ENCODE results near the gene ARHGAP26. TPM values are rescaled to one million over a fixed set of nuclear protein-coding genes. Genes with fewer than 3 reads are reported as not detected.
"Not testable (repeated sequence)": the region's sequence is repeated elsewhere in the genome, so short reads cannot be mapped to it uniquely, and the experiment has no call there.

Gene ARHGAP26
- total RNA-seq, 2 experiments from 2014 or later = 17.0 to 19.5 TPM

- H3K4me3 Mint-ChIP-seq = no peak overlapping the region
- H3K4me1 Mint-ChIP-seq (ENCODE audit: low read depth) = peaks cover 16% of the 10 kb centered on the region
- CTCF ChIA-PET = interaction anchor here (0.6 kb wide), 2 partner anchors 38 to 77 kb away, joined by 3 to 4 read pairs; no protein-coding TSS in a partner anchor
- no peak for DNase-seq
- no peaks in the 10 kb centered on the region for H3K27me3 Mint-ChIP-seq (ENCODE audit: low read depth)
- H3K27ac Mint-ChIP-seq = no peak overlapping the region
- H3K36me3 Mint-ChIP-seq (ENCODE audit: low read depth) = no peaks in the 10 kb centered on the region
- H3K9me3 Mint-ChIP-seq = no peaks in the 10 kb centered on the region
- intact Hi-C loops (cut with micrococcal nuclease) = no loop called here
Observed at GRCh38 chr5:143094087-143094521, 323.9 kb downstream of the ARHGAP26 start.

- peak; percentile 46 for DNase-seq
- H3K27ac Mint-ChIP-seq; H3K9me3 Mint-ChIP-seq; H3K27me3 Mint-ChIP-seq (ENCODE audit: low read depth); intact Hi-C loops (cut with micrococcal nuclease); H3K36me3 Mint-ChIP-seq (ENCODE audit: low read depth); CTCF ChIA-PET; H3K4me3 Mint-ChIP-seq: not testable (repeated sequence)
- peaks cover 16% of the 10 kb centered on the region for H3K4me1 Mint-ChIP-seq (ENCODE audit: low read depth)
Observed at GRCh38 chr5:143094608-143095007, 324.4 kb downstream of the ARHGAP26 start.

- Mint-ChIP-seq H3K9me3 (no peaks in the 10 kb centered on the region), H3K4me3 (peak overlapping the region; percentile 31), H3K36me3 (ENCODE audit: low read depth) (peaks cover 4% of the 10 kb centered on the region), H3K27ac (peak overlapping the region; percentile 81), H3K27me3 (ENCODE audit: low read depth) (no peaks in the 10 kb centered on the region), H3K4me1 (ENCODE audit: low read depth) (peaks cover 25% of the 10 kb centered on the region)
- DNase-seq = peak; percentile 22
- CTCF ChIA-PET = interaction anchor here (0.6 to 1.1 kb wide), 2 partner anchors 11 to 300 kb away, joined by 3 read pairs; no protein-coding TSS in a partner anchor
- intact Hi-C loops (cut with micrococcal nuclease) = loop anchor here (1.0 to 5.0 kb wide), 4 partner anchors 18 to 1086 kb away; no protein-coding TSS in a partner anchor
Observed at GRCh38 chr5:143101121-143101520, 330.9 kb downstream of the ARHGAP26 start.

- intact Hi-C loops (cut with micrococcal nuclease) = loop anchor here (1.0 to 5.0 kb wide), 4 partner anchors 17 to 1085 kb away; no protein-coding TSS in a partner anchor
- Mint-ChIP-seq H3K4me3 (no peak overlapping the region), H3K27ac (peak overlapping the region; percentile 81), H3K9me3 (no peaks in the 10 kb centered on the region), H3K36me3 (ENCODE audit: low read depth) (peaks cover 4% of the 10 kb centered on the region), H3K27me3 (ENCODE audit: low read depth) (no peaks in the 10 kb centered on the region), H3K4me1 (ENCODE audit: low read depth) (peaks cover 25% of the 10 kb centered on the region)
- CTCF ChIA-PET = interaction anchor here (0.6 to 1.1 kb wide), 3 partner anchors 12 to 299 kb away, joined by 3 to 5 read pairs (median 3); no protein-coding TSS in a partner anchor
- DNase-seq = peak; percentile 26
Observed at GRCh38 chr5:143101725-143102386, 331.7 kb downstream of the ARHGAP26 start.

- Mint-ChIP-seq H3K27ac (peak overlapping the region; percentile 28), H3K36me3 (ENCODE audit: low read depth) (peaks cover 4% of the 10 kb centered on the region), H3K4me1 (ENCODE audit: low read depth) (peaks cover 25% of the 10 kb centered on the region), H3K27me3 (ENCODE audit: low read depth) (no peaks in the 10 kb centered on the region), H3K4me3 (no peak overlapping the region), H3K9me3 (no peaks in the 10 kb centered on the region)
- CTCF ChIA-PET = no interaction called here
- no peak for DNase-seq
- intact Hi-C loops (cut with micrococcal nuclease) = loop anchor here (5.0 kb wide), 2 partner anchors 725 to 1085 kb away; no protein-coding TSS in a partner anchor
Observed at GRCh38 chr5:143102411-143102810, 332.2 kb downstream of the ARHGAP26 start.

GRCh38 chr5:143105216-143105905, 335.2 kb downstream of the ARHGAP26 start:
- Mint-ChIP-seq H3K4me1 (ENCODE audit: low read depth) (peaks cover 21% of the 10 kb centered on the region), H3K27ac (no peak overlapping the region), H3K9me3 (no peaks in the 10 kb centered on the region), H3K36me3 (ENCODE audit: low read depth) (peaks cover 3% of the 10 kb centered on the region), H3K27me3 (ENCODE audit: low read depth) (no peaks in the 10 kb centered on the region), H3K4me3 (no peak overlapping the region)
- CTCF ChIA-PET = interaction anchor here (0.6 to 0.7 kb wide), 2 partner anchors 50 to 321 kb away, joined by 3 read pairs; no protein-coding TSS in a partner anchor
- no peak for DNase-seq
- intact Hi-C loops (cut with micrococcal nuclease) = no loop called here

GRCh38 chr5:143106174-143106573, 336.0 kb downstream of the ARHGAP26 start:
- H3K9me3 Mint-ChIP-seq = no peaks in the 10 kb centered on the region
- CTCF ChIA-PET = interaction anchor here (0.6 to 1.1 kb wide), 3 partner anchors 14 to 113 kb away, joined by 3 to 4 read pairs (median 3); no protein-coding TSS in a partner anchor

GRCh38 chr5:143108498-143109128, 338.4 kb downstream of the ARHGAP26 start:
- Mint-ChIP-seq H3K4me3 (no peak overlapping the region), H3K36me3 (ENCODE audit: low read depth) (no peaks in the 10 kb centered on the region), H3K27me3 (ENCODE audit: low read depth) (no peaks in the 10 kb centered on the region), H3K4me1 (ENCODE audit: low read depth) (peaks cover 3% of the 10 kb centered on the region), H3K9me3 (no peaks in the 10 kb centered on the region), H3K27ac (no peak overlapping the region)
- CTCF ChIA-PET = interaction anchor here (0.6 kb wide), 1 partner anchor 86 kb away, joined by 6 read pairs; no protein-coding TSS in a partner anchor
- DNase-seq = no peak
- intact Hi-C loops (cut with micrococcal nuclease) = no loop called here

More at GRCh38 chr5:143106174-143106573, 336.0 kb downstream of the ARHGAP26 start:
- Mint-ChIP-seq H3K27ac (no peak overlapping the region), H3K4me3 (no peak overlapping the region), H3K27me3 (ENCODE audit: low read depth) (no peaks in the 10 kb centered on the region), H3K4me1 (ENCODE audit: low read depth) (peaks cover 13% of the 10 kb centered on the region), H3K36me3 (ENCODE audit: low read depth) (peaks cover 3% of the 10 kb centered on the region)
- no peak for DNase-seq
- intact Hi-C loops (cut with micrococcal nuclease) = no loop called here

- Mint-ChIP-seq H3K9me3 (no peaks in the 10 kb centered on the region), H3K27ac (no peak overlapping the region)
Observed at GRCh38 chr5:143110591-143110990, 340.4 kb downstream of the ARHGAP26 start.

GRCh38 chr5:143111799-143112198, 341.6 kb downstream of the ARHGAP26 start:
- H3K27me3 Mint-ChIP-seq (ENCODE audit: low read depth) = no peaks in the 10 kb centered on the region
- intact Hi-C loops (cut with micrococcal nuclease) = no loop called here
- no peaks in the 10 kb centered on the region for H3K36me3 Mint-ChIP-seq (ENCODE audit: low read depth)
- H3K4me1 Mint-ChIP-seq (ENCODE audit: low read depth) = peaks cover 6% of the 10 kb centered on the region
- H3K4me3 Mint-ChIP-seq = no peak overlapping the region
- no peaks in the 10 kb centered on the region for H3K9me3 Mint-ChIP-seq
- CTCF ChIA-PET = interaction anchor here (2.0 kb wide), 1 partner anchor 109 kb away, joined by 5 read pairs; no protein-coding TSS in a partner anchor
- H3K27ac Mint-ChIP-seq = no peak overlapping the region
- DNase-seq = no peak

More at GRCh38 chr5:143110591-143110990, 340.4 kb downstream of the ARHGAP26 start:
- no peak overlapping the region for H3K4me3 Mint-ChIP-seq
- no peaks in the 10 kb centered on the region for H3K27me3 Mint-ChIP-seq (ENCODE audit: low read depth)
- intact Hi-C loops (cut with micrococcal nuclease) = no loop called here
- CTCF ChIA-PET = interaction anchor here (0.7 kb wide), 1 partner anchor 773 kb away, joined by 3 read pairs; no protein-coding TSS in a partner anchor
- H3K4me1 Mint-ChIP-seq (ENCODE audit: low read depth) = peaks cover 6% of the 10 kb centered on the region
- DNase-seq = no peak
- H3K36me3 Mint-ChIP-seq (ENCODE audit: low read depth) = no peaks in the 10 kb centered on the region

GRCh38 chr5:143113461-143113860, 343.3 kb downstream of the ARHGAP26 start:
- H3K4me3 Mint-ChIP-seq = no peak overlapping the region
- no peak for DNase-seq
- no peaks in the 10 kb centered on the region for H3K36me3 Mint-ChIP-seq (ENCODE audit: low read depth)
- CTCF ChIA-PET = interaction anchor here (0.6 to 2.0 kb wide), 2 partner anchors 54 to 111 kb away, joined by 3 to 5 read pairs; no protein-coding TSS in a partner anchor
- H3K27me3 Mint-ChIP-seq (ENCODE audit: low read depth) = no peaks in the 10 kb centered on the region
- no peaks in the 10 kb centered on the region for H3K9me3 Mint-ChIP-seq
- no peak overlapping the region for H3K27ac Mint-ChIP-seq
- peaks cover 12% of the 10 kb centered on the region for H3K4me1 Mint-ChIP-seq (ENCODE audit: low read depth)
- intact Hi-C loops (cut with micrococcal nuclease) = no loop called here

- H3K9me3 Mint-ChIP-seq = no peaks in the 10 kb centered on the region
- intact Hi-C loops (cut with micrococcal nuclease) = no loop called here
- peaks cover 20% of the 10 kb centered on the region for H3K4me1 Mint-ChIP-seq (ENCODE audit: low read depth)
- CTCF ChIA-PET = no interaction called here
- H3K27ac Mint-ChIP-seq = no peak overlapping the region
- no peaks in the 10 kb centered on the region for H3K27me3 Mint-ChIP-seq (ENCODE audit: low read depth)
- H3K36me3 Mint-ChIP-seq (ENCODE audit: low read depth) = no peaks in the 10 kb centered on the region
- DNase-seq = no peak
- no peak overlapping the region for H3K4me3 Mint-ChIP-seq
Observed at GRCh38 chr5:143114481-143114880, 344.3 kb downstream of the ARHGAP26 start.
